CD4-positive, alpha-beta T cell (primary cell): Measurements from ENCODE around the gene TM4SF18. TPM values are rescaled to one million over a fixed set of nuclear protein-coding genes. Genes with fewer than 3 reads are reported as not detected.
A peak's percentile ranks its signal among the peaks of the same experiment; 100 is the strongest.
"Not testable (repeated sequence)": the region's sequence is repeated elsewhere in the genome, so short reads cannot be mapped to it uniquely, and the experiment has no call there.

Experiments
- ATAC-seq: fragments of 200-7000 bp; cut with Tn5 transposase; one replicate; pipeline ENCODE4 v1.10.0; 2022; ENCODE audit warnings: mild to moderate bottlenecking; ENCODE audit not compliant: poor library complexity
- CTCF ChIA-PET: fragments of 350-600 bp; sonication (Branson Sonifier 250); formaldehyde crosslinking; loops from one replicate; lab custom pipeline; 2021; ENCODE audit warnings: antibody characterized with exemption, inconsistent platforms; lab: Charles Lee
- POLR2A ChIA-PET: fragments of 350-600 bp; sonication (Branson Sonifier 250); formaldehyde crosslinking; loops from one replicate; lab custom pipeline; 2021; ENCODE audit warnings: antibody characterized with exemption, inconsistent platforms; lab: Charles Lee
- DNase-seq, 14 experiments: peaks; one replicate each; pipeline ENCODE4 v3.0.0-alpha.2; 2013 to 2020; ENCODE audit warnings: mixed read lengths in 2 of 14
- H3K27ac ChIP-seq, 2 donors: one replicate each; pipeline versions ENCODE4 v1.5.1 to v1.7.0; 2013; ENCODE audit warnings: low read length in 2 of 2, low read depth in 1 of 2, mild to moderate bottlenecking in 1 of 2
- H3K27me3 ChIP-seq, 2 experiments: 1 replicate in 1 of 2; 2 replicates in 1 of 2; pipeline versions ENCODE4 v1.6.1 to v1.7.0; 2013; ENCODE audit warnings: low read length in 2 of 2, control low read depth in 1 of 2, mild to moderate bottlenecking in 1 of 2, moderate library complexity in 1 of 2; ENCODE audit not compliant: insufficient read depth in 2 of 2, control insufficient read depth in 1 of 2
- H3K36me3 ChIP-seq: one replicate; pipeline ENCODE4 v1.6.1; 2013; ENCODE audit warnings: low read length, control low read depth; ENCODE audit not compliant: insufficient read depth
- H3K4me1 ChIP-seq: one replicate; pipeline ENCODE4 v1.6.1; 2013; ENCODE audit warnings: low read length, control low read depth; ENCODE audit not compliant: insufficient read depth
- H3K4me3 ChIP-seq: one replicate; pipeline ENCODE4 v1.5.1; 2013; ENCODE audit warnings: mild to moderate bottlenecking, low read length, moderate library complexity
- H3K9me3 ChIP-seq, 2 experiments: 1 replicate in 1 of 2; 2 replicates in 1 of 2; pipeline versions ENCODE4 v1.6.1 to v1.7.0; 2013; ENCODE audit warnings: low read length in 2 of 2, mild to moderate bottlenecking in 2 of 2, control low read depth in 1 of 2, moderate library complexity in 1 of 2; ENCODE audit not compliant: control insufficient read depth in 1 of 2, insufficient read depth in 1 of 2
- H3K27ac Mint-ChIP-seq: one replicate; pipeline ENCODE4 v1.8.0; 2020; ENCODE audit warnings: mixed read lengths
- H3K27me3 Mint-ChIP-seq: one replicate; pipeline ENCODE4 v1.8.0; 2021; ENCODE audit warnings: mixed read lengths
- H3K36me3 Mint-ChIP-seq: one replicate; pipeline ENCODE4 v1.8.0; 2021; ENCODE audit warnings: low read depth, mixed read lengths
- H3K4me1 Mint-ChIP-seq: one replicate; pipeline ENCODE4 v1.8.0; 2021; ENCODE audit warnings: low read depth, mixed read lengths
- H3K4me3 Mint-ChIP-seq: one replicate; pipeline ENCODE4 v1.8.0; 2020; ENCODE audit warnings: mild to moderate bottlenecking, mixed read lengths
- H3K9me3 Mint-ChIP-seq: one replicate; pipeline ENCODE4 v1.8.0; 2020; ENCODE audit warnings: mixed read lengths
- CTCF ChIP-seq: fragments of 200-600 bp; IDR thresholded peaks from one replicate; pipeline ENCODE4 v1.8.0; 2022; ENCODE audit warnings: antibody characterized with exemption, mild to moderate bottlenecking
- intact Hi-C, 2 experiments: fragments of 100-400 bp; cut with DNase I in 1 of 2; cut with micrococcal nuclease in 1 of 2; formaldehyde crosslinking; loops; one replicate each; pipeline versions ENCODE4 v1.15.1 to v1.9.0; 2023 to 2025; cut with DNase I, micrococcal nuclease
- total RNA-seq, 174 experiments: library from RNA in 2 of 174; stranded (reverse) in 2 of 174; gene quantifications; one replicate each; pipeline ENCODE4 v1.2.3 and lab custom pipeline; 2021 to 2026

Gene TM4SF18
- total RNA-seq, 2 experiments from 2014 or later, result not detected

- no peak overlapping the region for H3K27ac Mint-ChIP-seq
- intact Hi-C loops, result no loop called here
- TF ChIP-seq CTCF, result no peak
- no peaks in the 10 kb centered on the region for H3K9me3 Mint-ChIP-seq
- Histone ChIP-seq H3K4me1 (no peaks in the 10 kb centered on the region), H3K27ac (no peak overlapping the region), H3K36me3 (no peaks in the 10 kb centered on the region), H3K27me3 (peaks cover 5 to 22% of the 10 kb centered on the region in 2 experiments), H3K9me3 (no peaks in the 10 kb centered on the region), H3K4me3 (no peak overlapping the region)
- ATAC-seq (no peak), DNase-seq (peak in 2 of 14 experiments; percentile 32 to 43)
- no peak overlapping the region for H3K4me3 Mint-ChIP-seq
- no peaks in the 10 kb centered on the region for H3K36me3 Mint-ChIP-seq
- H3K4me1 Mint-ChIP-seq, result no peaks in the 10 kb centered on the region
- peaks cover 36% of the 10 kb centered on the region for H3K27me3 Mint-ChIP-seq
- CTCF ChIA-PET, result no interaction called here
- POLR2A ChIA-PET, result no interaction called here
Measured at GRCh38 chr3:149342413-149343380, 9.3 kb upstream of the TM4SF18 start.

- peaks cover 5 to 24% of the 10 kb centered on the region in 2 experiments for H3K27me3 ChIP-seq
- intact Hi-C loops, result no loop called here
- ATAC-seq (no peak), DNase-seq (no peak)
- no peak overlapping the region for H3K4me3 Mint-ChIP-seq
- ChIA-PET CTCF (no interaction called here), POLR2A (no interaction called here)
- H3K27ac Mint-ChIP-seq, result no peak overlapping the region
- H3K4me1 Mint-ChIP-seq, result no peaks in the 10 kb centered on the region
- H3K27ac ChIP-seq, result no peak overlapping the region
- TF ChIP-seq CTCF, result no peak
- H3K36me3 ChIP-seq, result no peaks in the 10 kb centered on the region
- no peaks in the 10 kb centered on the region for H3K36me3 Mint-ChIP-seq
- H3K4me1 ChIP-seq, result no peaks in the 10 kb centered on the region
- H3K9me3 Mint-ChIP-seq, result no peaks in the 10 kb centered on the region
- no peak overlapping the region for H3K4me3 ChIP-seq
- no peaks in the 10 kb centered on the region for H3K9me3 ChIP-seq
- peaks cover 33% of the 10 kb centered on the region for H3K27me3 Mint-ChIP-seq
Measured at GRCh38 chr3:149340310-149340933, 7.0 kb upstream of the TM4SF18 start.

- H3K4me3 Mint-ChIP-seq, result no peak overlapping the region
- Histone ChIP-seq H3K36me3 (no peaks in the 10 kb centered on the region), H3K27ac (no peak overlapping the region), H3K27me3 (peaks cover 5 to 26% of the 10 kb centered on the region in 2 experiments), H3K4me1 (no peaks in the 10 kb centered on the region), H3K9me3 (no peaks in the 10 kb centered on the region), H3K4me3 (no peak overlapping the region)
- no peaks in the 10 kb centered on the region for H3K36me3 Mint-ChIP-seq
- no peak overlapping the region for H3K27ac Mint-ChIP-seq
- peaks cover 30% of the 10 kb centered on the region for H3K27me3 Mint-ChIP-seq
- ATAC-seq, result no peak
- ChIA-PET CTCF (no interaction called here), POLR2A (no interaction called here)
- peak in 2 of 14 experiments; percentile 32 to 49 for DNase-seq
- no peak for TF ChIP-seq CTCF
- intact Hi-C loops, result no loop called here
- H3K4me1 Mint-ChIP-seq, result no peaks in the 10 kb centered on the region
- no peaks in the 10 kb centered on the region for H3K9me3 Mint-ChIP-seq
Measured at GRCh38 chr3:149339931-149340309, 6.5 kb upstream of the TM4SF18 start.

- H3K27me3 Mint-ChIP-seq, result peaks cover 27% of the 10 kb centered on the region
- H3K27ac Mint-ChIP-seq, DNase-seq, H3K9me3 ChIP-seq, CTCF ChIA-PET, POLR2A ChIA-PET, H3K4me3 ChIP-seq, H3K9me3 Mint-ChIP-seq, H3K4me3 Mint-ChIP-seq, intact Hi-C loops, H3K4me1 Mint-ChIP-seq, H3K4me1 ChIP-seq, H3K36me3 ChIP-seq, ATAC-seq, H3K36me3 Mint-ChIP-seq, H3K27ac ChIP-seq: not testable (repeated sequence)
- H3K27me3 ChIP-seq, result peaks cover 5 to 35% of the 10 kb centered on the region in 2 experiments
Measured at GRCh38 chr3:149337486-149337885, 4.0 kb upstream of the TM4SF18 start.
